GM12878 (cell line): Measurements from ENCODE around the gene MAN2A2. TPM values are rescaled to one million over a fixed set of nuclear protein-coding genes. Genes with fewer than 3 reads are reported as not detected.
A peak's percentile ranks its signal among the peaks of the same experiment; 100 is the strongest.

Source experiments
- ATF3 ChIP-seq: IDR thresholded peaks from 2 replicates; pipeline ENCODE4 v1.6.1; 2011; ENCODE audit warnings: low read depth, mild to moderate bottlenecking, low read length, moderate library complexity, borderline replicate concordance; ENCODE audit errors: extremely low read depth
- BRCA1 ChIP-seq: IDR thresholded peaks from 2 replicates; pipeline ENCODE4 v1.6.1; 2011; ENCODE audit warnings: low read depth, low read length, improper control_type of control experiment
- CREB1 ChIP-seq: IDR thresholded peaks from 2 replicates; pipeline ENCODE4 v1.6.1; 2012; ENCODE audit warnings: low read depth, mild to moderate bottlenecking, inconsistent platforms
- CREM ChIP-seq: IDR thresholded peaks from 2 replicates; pipeline ENCODE4 v1.6.1; 2014; ENCODE audit warnings: antibody characterized with exemption, low read depth
- E2F4 ChIP-seq: IDR thresholded peaks from 2 replicates; pipeline ENCODE4 v1.6.1; 2012; ENCODE audit warnings: low read depth, low read length, improper control_type of control experiment
- ELK1 ChIP-seq: IDR thresholded peaks from 2 replicates; pipeline ENCODE4 v1.6.1; 2012; ENCODE audit warnings: low read depth, low read length, improper control_type of control experiment
- FOS ChIP-seq: IDR thresholded peaks from 3 replicates; pipeline ENCODE4 v1.6.1; 2011; ENCODE audit warnings: borderline replicate concordance; ENCODE audit not compliant: insufficient read length; ENCODE audit errors: extremely low read depth
- GABPA ChIP-seq: IDR thresholded peaks from 2 replicates; pipeline ENCODE4 v1.6.1; 2014; ENCODE audit warnings: antibody characterized with exemption, low read depth, mild to moderate bottlenecking, inconsistent platforms
- MAX ChIP-seq: IDR thresholded peaks from 2 replicates; pipeline ENCODE4 v1.6.1; 2012; ENCODE audit warnings: low read depth, low read length, improper control_type of control experiment
- MXI1 ChIP-seq: fragments of 150-350 bp; IDR thresholded peaks from 2 replicates; pipeline ENCODE4 v1.6.1; 2011; ENCODE audit warnings: low read depth, mild to moderate bottlenecking, inconsistent platforms, low read length, improper control_type of control experiment
- RB1 ChIP-seq: fragments of 450-650 bp; formaldehyde crosslinking; IDR thresholded peaks from 2 replicates; pipeline ENCODE4 v1.6.1; 2017; ENCODE audit warnings: mild to moderate bottlenecking, borderline replicate concordance
- RELB ChIP-seq: fragments of 450-650 bp; IDR thresholded peaks from 2 replicates; pipeline ENCODE4 v1.6.1; 2017; ENCODE audit warnings: low read depth, mild to moderate bottlenecking, moderate library complexity
- SMAD5 ChIP-seq: IDR thresholded peaks from 2 replicates; pipeline ENCODE4 v1.6.1; 2016; ENCODE audit warnings: antibody characterized with exemption, low read depth
- STAT3 ChIP-seq: IDR thresholded peaks from 2 replicates; pipeline ENCODE4 v1.6.1; 2011; ENCODE audit warnings: low read depth, low read length, improper control_type of control experiment
- TCF3 ChIP-seq: IDR thresholded peaks from 2 replicates; pipeline ENCODE4 v1.6.1; 2012; ENCODE audit warnings: low read depth, mild to moderate bottlenecking, low read length, borderline replicate concordance; ENCODE audit not compliant: insufficient read depth
- YBX1 ChIP-seq: fragments of 450-650 bp; IDR thresholded peaks from 2 replicates; pipeline ENCODE4 v1.6.1; 2016; ENCODE audit warnings: antibody characterized with exemption
- ZBTB11 ChIP-seq: fragments of 450-650 bp; formaldehyde crosslinking; IDR thresholded peaks from 2 replicates; pipeline ENCODE4 v1.5.0; 2022; ENCODE audit warnings: mild to moderate bottlenecking, missing genetic modification characterization
- ZNF207 ChIP-seq: fragments of 450-650 bp; IDR thresholded peaks from 2 replicates; pipeline ENCODE4 v1.6.1; 2014; ENCODE audit warnings: antibody characterized with exemption, mild to moderate bottlenecking, borderline replicate concordance
- polyA plus RNA-seq, 11 experiments: library from polyadenylated mRNA; depleted of rRNA in 4 of 11; unstranded in 6 of 11; stranded (reverse) in 5 of 11; fragments of >200 nt; fragmentation: Nextera tagmentation in 4 of 11; fragmentation: Illumina TruSeq in 1 of 11; extraction: Ambion mirVana in 4 of 11; extraction: Trizol in 1 of 11; gene quantifications; 1 replicate in 1 of 11; 2 replicates in 10 of 11; pipeline versions ENCODE4 v1.2.1 to v1.2.3, GENCODE V29; 2011 to 2016; ENCODE audit warnings: inconsistent platforms in 2 of 11, missing spikeins in 2 of 11, low read depth in 1 of 11
- total RNA-seq, 4 experiments: library from RNA; depleted of rRNA in 3 of 4; stranded (reverse); fragments of >200 nt in 3 of 4; fragmentation: Illumina TruSeq in 1 of 4; extraction: Trizol in 1 of 4; gene quantifications; 2 replicates each; pipeline versions ENCODE4 v1.2.1 to v1.2.3, GENCODE V29; 2013 to 2021

MAN2A2 gene
- total and polyA plus RNA-seq, 10 of the 15 experiments (the other 5 are each of a cell fraction or from before 2014, with no cell fraction given): 4.2 to 79.4 (median 23.2) TPM

- TF ChIP-seq ATF3: no peak
- no peak for TF ChIP-seq CREB1
- TF ChIP-seq BRCA1: no peak
- TF ChIP-seq ELK1: no peak
- no peak for TF ChIP-seq GABPA
- no peak for TF ChIP-seq MXI1
- no peak; the same call in 1 of the 2 replicates for TF ChIP-seq RB1
- no peak for TF ChIP-seq STAT3
- TF ChIP-seq ZNF207: 0 out of 2 replicates have a peak, but pooled peaks have one; percentile 38
- no peak for TF ChIP-seq FOS
- TF ChIP-seq E2F4: no peak
- TF ChIP-seq ZBTB11 (CRISPR knock-in tag): no peak
- TF ChIP-seq MAX: no peak; the same call in 1 of the 2 replicates
- no peak for TF ChIP-seq TCF3
- TF ChIP-seq RELB: peak; percentile 32; the same call in 1 of the 2 replicates
- no peak for TF ChIP-seq CREM
- peak; percentile 83; the same call in 1 of the 2 replicates for TF ChIP-seq SMAD5
- no peak for TF ChIP-seq YBX1
Observed at GRCh38 chr15:90902840-90903732, at the start of gene MAN2A2 (continued).
